GM23248 (cell line): Measurements from ENCODE around the gene UBQLN1. TPM values are rescaled to one million over a fixed set of nuclear protein-coding genes. Genes with fewer than 3 reads are reported as not detected.

Source experiments
- DNase-seq: peaks from one replicate; pipeline ENCODE4 v3.0.0-alpha.2; 2015
- H2AFZ ChIP-seq: fragments of 200-600 bp; sonication (generic); 2 replicates; pipeline ENCODE4 v1.6.1; 2016; ENCODE audit warnings: antibody characterized with exemption
- H3F3A ChIP-seq: fragments of 200-600 bp; sonication (generic); 2 replicates; pipeline ENCODE4 v1.6.1; 2016; ENCODE audit warnings: mild to moderate bottlenecking, antibody characterized with exemption, mixed run types; ENCODE audit not compliant: insufficient read depth
- H3K27ac ChIP-seq: fragments of 200-600 bp; sonication (generic); 2 replicates; pipeline ENCODE4 v1.5.1; 2016; ENCODE audit warnings: mild to moderate bottlenecking
- H3K27me3 ChIP-seq: fragments of 200-600 bp; sonication (generic); replicated peaks from 2 replicates; pipeline ENCODE4 v1.6.1; 2016; ENCODE audit warnings: mild to moderate bottlenecking; ENCODE audit not compliant: insufficient read depth
- H3K36me3 ChIP-seq: fragments of 200-600 bp; sonication (generic); 2 replicates; pipeline ENCODE4 v1.6.1; 2016; ENCODE audit warnings: low read depth, mild to moderate bottlenecking
- H3K4me1 ChIP-seq: fragments of 200-600 bp; sonication (generic); 2 replicates; pipeline ENCODE4 v1.6.1; 2016; ENCODE audit warnings: mild to moderate bottlenecking; ENCODE audit not compliant: insufficient read depth
- H3K4me2 ChIP-seq: fragments of 200-600 bp; sonication (generic); one replicate; pipeline ENCODE4 v1.6.1; 2016; ENCODE audit warnings: mild to moderate bottlenecking; ENCODE audit not compliant: unreplicated experiment
- H3K4me3 ChIP-seq: fragments of 200-600 bp; sonication (generic); 2 replicates; pipeline ENCODE4 v1.5.1; 2016; ENCODE audit warnings: mild to moderate bottlenecking
- H3K79me2 ChIP-seq: fragments of 200-600 bp; sonication (generic); 2 replicates; pipeline ENCODE4 v1.6.1; 2016; ENCODE audit warnings: mild to moderate bottlenecking; ENCODE audit not compliant: insufficient read depth
- H3K9ac ChIP-seq: fragments of 200-600 bp; sonication (generic); 2 replicates; pipeline ENCODE4 v1.6.1; 2016; ENCODE audit warnings: mild to moderate bottlenecking
- H3K9me2 ChIP-seq: fragments of 200-600 bp; sonication (generic); 2 replicates; pipeline ENCODE4 v1.6.1; 2016; ENCODE audit warnings: mixed run types, mild to moderate bottlenecking, moderate library complexity; ENCODE audit not compliant: insufficient read depth
- H3K9me3 ChIP-seq: fragments of 200-600 bp; sonication (generic); one replicate; pipeline ENCODE4 v1.6.1; 2017; ENCODE audit warnings: low read depth
- H4K20me1 ChIP-seq: fragments of 200-600 bp; sonication (generic); 2 replicates; pipeline ENCODE4 v1.6.0; 2016; ENCODE audit not compliant: insufficient read depth
- EZH2 ChIP-seq: fragments of 200-600 bp; sonication (generic); IDR thresholded peaks from 2 replicates; pipeline ENCODE4 v1.6.1; 2018; ENCODE audit warnings: antibody characterized with exemption, mild to moderate bottlenecking; ENCODE audit not compliant: insufficient read depth, poor library complexity, severe bottlenecking
- EZH2phosphoT487 ChIP-seq: fragments of 200-600 bp; sonication (generic); IDR thresholded peaks from 2 replicates; pipeline ENCODE4 v1.6.1; 2018; ENCODE audit warnings: antibody characterized with exemption, moderate library complexity, mild to moderate bottlenecking, low read depth; ENCODE audit not compliant: insufficient read depth
- WGBS, 2 experiments: methylation state at CpG; one replicate each; pipeline ENCODE4 v1.1.6; 2015 to 2017; ENCODE audit warnings: low lambda C conversion rate in 2 of 2, low coverage in 1 of 2; ENCODE audit errors: missing lambda C conversion rate in 2 of 2; 5-methylcytosine and 5-hydroxymethylcytosine counted together
- in situ Hi-C: fragments of 300-500 bp; cut with MboI; formaldehyde crosslinking; loops from 2 replicates; pipeline ENCODE4 v1.15.0; 2020
- polyA plus RNA-seq: library from polyadenylated mRNA; unstranded; fragments of >200 nt; fragmentation: Nextera tagmentation; extraction: Ambion mirVana; gene quantifications from 2 replicates; pipeline ENCODE4 v1.2.1, GENCODE V29; 2016
- total RNA-seq: library from RNA; depleted of rRNA; stranded (reverse); fragments of >200 nt; shearing (Covaris generic); gene quantifications from 2 replicates; pipeline ENCODE4 v1.2.3, GENCODE V29; 2014

UBQLN1 gene
- total and polyA plus RNA-seq, 2 experiments from 2014 or later: 103 to 107 TPM

DNA sequence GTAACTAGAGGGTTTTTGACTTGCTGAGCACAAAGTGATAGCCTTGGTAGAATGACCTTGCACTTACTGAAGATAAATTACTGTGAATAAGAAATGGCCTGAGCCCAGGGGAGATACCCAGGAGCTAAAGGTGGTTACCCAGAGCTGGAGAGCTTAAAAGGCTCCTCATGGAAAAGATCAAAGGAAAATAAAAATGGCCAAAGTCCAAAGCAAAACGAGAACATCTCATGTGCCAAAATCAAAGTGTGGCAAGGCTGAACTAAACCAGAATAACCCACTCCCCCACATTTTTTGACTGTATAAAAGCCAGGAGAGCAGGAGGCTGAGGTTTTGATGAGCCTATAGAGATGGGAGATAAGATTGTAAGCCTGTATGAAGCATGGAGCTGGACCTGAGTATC, 70.4 kb downstream of the UBQLN1 start:
- in situ Hi-C loops: loop anchor here (25.0 kb wide), 1 partner anchor 275 kb away; the partner anchor contains the start of gene KIF27
- 8 to 25% methylated on average over 1 of the region's 1 CpG for WGBS, 2 experiments

DNA sequence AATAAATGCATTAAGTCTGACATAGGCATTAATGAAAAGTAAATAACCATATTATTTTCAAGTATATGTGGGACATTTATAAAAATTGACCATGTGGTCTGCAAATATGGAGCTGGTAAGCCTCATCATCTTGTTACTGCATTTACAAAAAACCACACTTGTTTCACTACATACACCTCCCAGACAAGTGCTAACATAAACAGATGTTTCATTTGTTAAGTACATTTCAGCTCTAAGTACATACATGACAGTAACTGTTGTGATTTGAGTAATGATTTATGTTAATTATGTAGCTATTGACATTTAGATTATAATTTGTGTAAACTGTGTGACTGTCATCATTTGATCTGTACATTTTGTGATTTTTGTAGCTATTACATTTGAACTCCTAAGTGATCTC, 70.9 kb downstream of the UBQLN1 start:
- no peaks in the 10 kb centered on the region for H3K9me2 ChIP-seq
- H2AFZ ChIP-seq: no peak overlapping the region
- no peaks in the 10 kb centered on the region for H3K36me3 ChIP-seq
- no peak for DNase-seq
- H3K4me1 ChIP-seq: no peaks in the 10 kb centered on the region
- H3K9ac ChIP-seq: no peak overlapping the region
- H3K27me3 ChIP-seq: no peaks in the 10 kb centered on the region
- in situ Hi-C loops: loop anchor here (25.0 kb wide), 1 partner anchor 275 kb away; the partner anchor contains the start of gene KIF27
- H3K9me3 ChIP-seq: no peaks in the 10 kb centered on the region
- H3F3A ChIP-seq: no peaks in the 10 kb centered on the region
- H4K20me1 ChIP-seq: no peaks in the 10 kb centered on the region
- H3K27ac ChIP-seq: no peak overlapping the region
- H3K4me2 ChIP-seq: no peak overlapping the region
- H3K4me3 ChIP-seq: no peak overlapping the region
- no peaks in the 10 kb centered on the region for H3K79me2 ChIP-seq
- TF ChIP-seq EZH2 (no peak), EZH2phosphoT487 (no peak)

More for the DNA sequence above, 70.4 kb downstream of the UBQLN1 start:
- no peak for DNase-seq
- Histone ChIP-seq H3K27me3 (no peaks in the 10 kb centered on the region), H3K4me2 (no peak overlapping the region), H3K27ac (no peak overlapping the region), H3K9me3 (no peaks in the 10 kb centered on the region), H2AFZ (no peak overlapping the region), H3K79me2 (no peaks in the 10 kb centered on the region), H4K20me1 (no peaks in the 10 kb centered on the region), H3K36me3 (no peaks in the 10 kb centered on the region), H3F3A (no peaks in the 10 kb centered on the region), H3K9me2 (no peaks in the 10 kb centered on the region), H3K4me1 (no peaks in the 10 kb centered on the region), H3K4me3 (no peak overlapping the region), H3K9ac (no peak overlapping the region)
- no peak for TF ChIP-seq EZH2
- no peak for TF ChIP-seq EZH2phosphoT487

DNA sequence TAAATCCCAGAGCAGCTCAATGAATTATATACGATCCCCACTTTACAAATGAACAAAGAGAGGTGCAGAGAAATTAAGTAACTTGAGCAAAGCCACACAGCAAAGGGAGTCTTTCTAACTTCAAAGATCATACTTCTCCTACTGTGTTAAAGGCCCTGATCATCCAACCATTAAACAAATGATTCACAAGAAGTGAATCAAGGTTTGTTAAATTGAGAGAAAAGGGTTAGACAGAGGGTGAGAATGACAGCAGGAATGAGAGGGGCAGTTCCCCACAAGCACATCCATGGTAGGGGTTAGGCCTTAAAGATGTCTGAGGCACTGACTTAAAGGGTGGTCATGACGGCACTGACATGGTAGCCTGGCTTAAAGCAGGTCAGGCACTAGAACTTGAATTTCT, 74.1 kb downstream of the UBQLN1 start:
- no peak overlapping the region for H3K4me3 ChIP-seq
- no peak for DNase-seq
- H3K27ac ChIP-seq: no peak overlapping the region
- in situ Hi-C loops: loop anchor here (25.0 kb wide), 1 partner anchor 279 kb away; the partner anchor contains the start of gene KIF27
- H3K79me2 ChIP-seq: no peaks in the 10 kb centered on the region
- no peak overlapping the region for H2AFZ ChIP-seq
- no peak overlapping the region for H3K4me2 ChIP-seq
- WGBS, 2 experiments: 98 to 100% methylated on average over 2 of the region's 2 CpGs
- no peaks in the 10 kb centered on the region for H3K9me2 ChIP-seq
- H3K4me1 ChIP-seq: no peaks in the 10 kb centered on the region
- no peak overlapping the region for H3K9ac ChIP-seq
- no peaks in the 10 kb centered on the region for H3K36me3 ChIP-seq
- H3K9me3 ChIP-seq: no peaks in the 10 kb centered on the region
- TF ChIP-seq EZH2phosphoT487: no peak
- TF ChIP-seq EZH2: no peak
- H3F3A ChIP-seq: no peaks in the 10 kb centered on the region
- no peaks in the 10 kb centered on the region for H3K27me3 ChIP-seq
- H4K20me1 ChIP-seq: no peaks in the 10 kb centered on the region

DNA sequence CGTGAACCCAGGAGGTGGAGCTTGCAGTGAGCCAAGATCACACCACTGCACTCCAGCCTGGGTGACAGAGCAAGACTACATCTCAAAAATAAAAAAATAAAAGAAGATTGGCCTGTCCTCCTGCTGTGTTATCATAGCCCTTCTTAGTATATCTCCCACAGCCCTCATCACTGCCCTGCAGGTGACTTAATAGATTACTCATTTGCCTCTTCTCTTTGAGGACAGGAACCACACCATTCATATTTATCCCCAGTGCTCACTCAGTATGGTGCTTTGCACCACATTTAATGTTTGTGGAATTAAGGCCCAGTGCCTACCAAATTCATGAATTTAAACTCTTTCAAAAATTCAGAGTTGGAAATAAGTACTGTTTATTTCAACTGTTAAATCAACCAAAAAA, 74.5 kb downstream of the UBQLN1 start:
- no peaks in the 10 kb centered on the region for H3K9me2 ChIP-seq

More for the DNA sequence above, 74.5 kb downstream of the UBQLN1 start:
- Histone ChIP-seq H4K20me1 (no peaks in the 10 kb centered on the region), H3K79me2 (no peaks in the 10 kb centered on the region), H3K27ac (no peak overlapping the region), H2AFZ (no peak overlapping the region), H3K4me1 (no peaks in the 10 kb centered on the region), H3K4me2 (no peak overlapping the region), H3K36me3 (no peaks in the 10 kb centered on the region), H3K9me3 (no peaks in the 10 kb centered on the region), H3K27me3 (no peaks in the 10 kb centered on the region), H3K4me3 (no peak overlapping the region), H3K9ac (no peak overlapping the region), H3F3A (no peaks in the 10 kb centered on the region)
- no peak for TF ChIP-seq EZH2
- no peak for TF ChIP-seq EZH2phosphoT487
- DNase-seq: no peak
- in situ Hi-C loops: loop anchor here (25.0 kb wide), 1 partner anchor 279 kb away; the partner anchor contains the start of gene KIF27
- 100% methylated on average over 1 of the region's 1 CpG for WGBS, 2 experiments
